Fibroblast of lung (primary cell): ENCODE results near the gene CCDC60. TPM values are rescaled to one million over a fixed set of nuclear protein-coding genes. Genes with fewer than 3 reads are reported as not detected.

Experiments
- DNase-seq, 2 donors: peaks; one replicate each; pipeline versions ENCODE4 v3.0.0 to v3.0.0-alpha.2; 2010; ENCODE audit warnings: low read depth in 2 of 2
- H2AFZ ChIP-seq: 2 replicates; pipeline ENCODE4 v1.5.1; 2012; ENCODE audit warnings: low read length, control low read depth, inconsistent platforms
- H3K27ac ChIP-seq: 2 replicates; pipeline ENCODE4 v1.5.1; 2011; ENCODE audit warnings: low read length, control low read depth; ENCODE audit not compliant: insufficient read depth
- H3K27me3 ChIP-seq: 2 replicates; pipeline ENCODE4 v1.5.1; 2011; ENCODE audit warnings: mild to moderate bottlenecking, low read length; ENCODE audit not compliant: control insufficient read depth, insufficient read depth
- H3K36me3 ChIP-seq: 2 replicates; pipeline ENCODE4 v1.5.1; 2011; ENCODE audit warnings: low read length; ENCODE audit not compliant: control insufficient read depth, insufficient read depth
- H3K4me1 ChIP-seq: 2 replicates; pipeline ENCODE4 v1.5.1; 2011; ENCODE audit warnings: low read length; ENCODE audit not compliant: control insufficient read depth, insufficient read depth; ENCODE audit errors: extremely low read depth
- H3K4me2 ChIP-seq: 2 replicates; pipeline ENCODE4 v1.5.1; 2011; ENCODE audit warnings: low read length, control low read depth; ENCODE audit not compliant: insufficient read depth; ENCODE audit errors: extremely low read depth
- H3K4me3 ChIP-seq, 4 experiments: fragments of 200-600 bp in 1 of 4; sonication (generic) in 1 of 4; replicated peaks in 1 of 4; 2 replicates each; pipeline ENCODE4 v1.5.1; 2011 to 2016; ENCODE audit warnings: low read length in 4 of 4, low read depth in 3 of 4, mild to moderate bottlenecking in 3 of 4, control low read depth in 2 of 4, inconsistent platforms in 1 of 4, mixed read lengths in 1 of 4; ENCODE audit not compliant: insufficient read depth in 1 of 4; ENCODE audit errors: control extremely low read depth in 1 of 4
- H3K79me2 ChIP-seq: 2 replicates; pipeline ENCODE4 v1.5.1; 2012; ENCODE audit warnings: mild to moderate bottlenecking, low read length, inconsistent platforms; ENCODE audit not compliant: control insufficient read depth, insufficient read depth
- H3K9ac ChIP-seq: 2 replicates; pipeline ENCODE4 v1.5.1; 2011; ENCODE audit warnings: mild to moderate bottlenecking, low read length, control low read depth; ENCODE audit not compliant: insufficient read depth
- H3K9me3 ChIP-seq: 2 replicates; pipeline ENCODE4 v1.5.1; 2012; ENCODE audit warnings: low read depth, low read length; ENCODE audit not compliant: control insufficient read depth, insufficient read depth
- H4K20me1 ChIP-seq: 2 replicates; pipeline ENCODE4 v1.5.1; 2011; ENCODE audit warnings: low read length; ENCODE audit not compliant: control insufficient read depth, insufficient read depth; ENCODE audit errors: extremely low read depth
- CTCF ChIP-seq, 2 donors: IDR thresholded peaks in 1 of 2; conservative IDR thresholded peaks in 1 of 2; 1 replicate in 1 of 2; 2 replicates in 1 of 2; pipeline ENCODE4 v1.5.1; 2011 to 2012; ENCODE audit warnings: low read length in 2 of 2, control low read depth in 1 of 2, inconsistent platforms in 1 of 2, low read depth in 1 of 2, mild to moderate bottlenecking in 1 of 2
- EZH2 ChIP-seq: IDR thresholded peaks from 2 replicates; pipeline ENCODE4 v1.5.1; 2012; ENCODE audit warnings: low read length, control low read depth, mild to moderate bottlenecking; ENCODE audit errors: missing control alignments
- polyA plus RNA-seq, 2 donors: library from polyadenylated mRNA; depleted of rRNA in 1 of 2; stranded (reverse) in 1 of 2; unstranded in 1 of 2; fragments of >200 nt; gene quantifications; 2 replicates each; pipeline ENCODE4 v1.2.1, GENCODE V29; 2011 to 2012; ENCODE audit warnings: missing spikeins in 1 of 2
- total RNA-seq: library from RNA; depleted of rRNA; stranded (reverse); fragments of >200 nt; gene quantifications from 2 replicates; pipeline ENCODE4 v1.2.1, GENCODE V29; 2014

The CCDC60 gene
- total and polyA plus RNA-seq, 2 donors (not counting 1 experiment from before 2014, with no cell fraction given): not detected

DNA sequence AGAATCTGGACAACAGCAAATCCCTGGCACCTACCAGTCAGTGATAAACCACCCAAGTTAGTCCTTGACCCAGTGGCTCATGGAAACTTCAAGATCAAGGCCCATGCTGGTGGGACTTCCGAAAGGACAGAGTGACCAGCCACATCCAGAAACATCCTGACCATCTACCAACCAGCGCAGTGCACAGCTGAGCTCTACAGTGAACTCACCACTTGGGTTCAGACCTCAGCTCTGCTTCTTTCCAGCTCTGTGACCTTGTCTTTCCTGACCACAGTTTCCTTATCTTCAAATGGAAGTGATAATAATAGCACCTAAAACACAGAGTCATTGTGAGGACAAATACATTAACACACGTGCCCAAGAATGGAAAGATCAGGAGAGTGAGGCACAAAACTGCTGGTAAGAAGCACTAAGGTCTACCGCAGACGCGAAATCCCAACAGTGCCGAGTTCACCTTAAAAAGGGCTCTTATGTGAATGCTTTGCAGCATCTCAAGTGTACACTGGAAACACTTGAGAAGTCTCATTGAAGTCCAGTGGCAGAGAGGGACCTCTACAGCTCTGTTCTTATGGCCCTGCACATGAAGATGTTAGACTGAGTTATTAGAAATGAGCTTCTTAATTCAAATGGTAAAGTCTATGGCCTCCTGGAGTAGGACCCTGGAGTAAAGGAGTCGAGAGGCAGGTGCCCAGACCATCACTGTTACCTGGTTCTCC is 128.8 kb downstream of the CCDC60 start:
- no peak overlapping the region for H3K27ac ChIP-seq
- no peaks in the 10 kb centered on the region for H3K9me3 ChIP-seq
- H4K20me1 ChIP-seq: no peaks in the 10 kb centered on the region
- H3K4me1 ChIP-seq: no peaks in the 10 kb centered on the region
- H3K4me2 ChIP-seq: no peak overlapping the region
- H3K36me3 ChIP-seq: no peaks in the 10 kb centered on the region
- H3K4me3 ChIP-seq: no peak overlapping the region
- H3K27me3 ChIP-seq: no peaks in the 10 kb centered on the region
- H3K9ac ChIP-seq: no peak overlapping the region
- no peak for TF ChIP-seq CTCF (conservative IDR thresholded peaks at IDR 0.05 in 1 of 2, IDR thresholded peaks at IDR 0.05 in 1 of 2; ENCODE audit: low read depth in 1 of 2, low read length in 2 of 2)
- TF ChIP-seq EZH2: no peak
- H3K79me2 ChIP-seq: no peaks in the 10 kb centered on the region
- DNase-seq: no peak
- H2AFZ ChIP-seq: no peak overlapping the region

DNA sequence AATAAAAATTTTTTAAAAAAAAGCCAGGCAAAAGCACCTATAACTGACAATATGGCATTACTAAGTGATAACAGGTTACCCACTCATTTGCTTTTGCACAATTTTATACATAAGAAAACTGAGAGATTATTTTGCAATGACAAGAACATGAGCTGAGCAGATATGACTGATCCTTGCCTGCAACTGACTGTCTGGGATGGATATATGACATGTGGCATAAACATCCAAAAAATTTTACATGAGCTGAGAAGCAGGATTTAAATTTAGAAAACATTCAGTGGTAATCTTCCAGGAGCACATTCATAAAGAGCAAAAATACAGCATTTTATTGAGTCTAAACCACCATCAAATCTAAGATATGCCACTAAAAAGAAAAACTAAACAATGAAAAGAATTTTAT is 133.8 kb downstream of the CCDC60 start:
- H3K4me1 ChIP-seq: no peaks in the 10 kb centered on the region
- H3K9ac ChIP-seq: no peak overlapping the region
- H3K4me3 ChIP-seq: no peak overlapping the region
- TF ChIP-seq EZH2: no peak
- no peak for TF ChIP-seq CTCF (conservative IDR thresholded peaks at IDR 0.05 in 1 of 2, IDR thresholded peaks at IDR 0.05 in 1 of 2; ENCODE audit: low read depth in 1 of 2, low read length in 2 of 2)
- no peak for DNase-seq
- no peaks in the 10 kb centered on the region for H3K27me3 ChIP-seq
- no peak overlapping the region for H2AFZ ChIP-seq
- H3K79me2 ChIP-seq: no peaks in the 10 kb centered on the region
- H4K20me1 ChIP-seq: no peaks in the 10 kb centered on the region
- H3K4me2 ChIP-seq: no peak overlapping the region
- H3K36me3 ChIP-seq: no peaks in the 10 kb centered on the region
- H3K9me3 ChIP-seq: no peaks in the 10 kb centered on the region
- H3K27ac ChIP-seq: no peak overlapping the region

DNA sequence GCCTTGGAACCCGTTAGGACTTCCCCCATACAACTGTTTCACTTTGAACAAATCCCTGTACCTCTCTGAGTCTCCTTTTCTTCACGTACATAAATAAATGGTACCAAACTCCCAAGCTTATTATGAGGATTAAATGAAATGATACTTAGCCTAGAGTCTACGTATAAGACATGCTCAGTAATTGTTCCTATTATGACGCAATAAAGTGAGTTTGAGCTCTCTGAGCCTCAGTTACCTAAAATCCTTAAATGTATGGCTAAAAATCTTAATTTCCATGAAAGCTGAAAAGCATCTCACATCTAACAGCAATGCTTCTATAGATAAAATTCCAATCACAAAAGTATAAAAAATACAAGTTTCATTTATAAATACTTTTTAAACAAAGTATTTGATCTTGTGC is 141.1 kb downstream of the CCDC60 start:
- no peaks in the 10 kb centered on the region for H3K27me3 ChIP-seq
- no peak overlapping the region for H3K4me3 ChIP-seq
- no peak for DNase-seq
- H3K79me2 ChIP-seq: no peaks in the 10 kb centered on the region
- no peaks in the 10 kb centered on the region for H4K20me1 ChIP-seq
- H3K4me2 ChIP-seq: no peak overlapping the region
- no peak overlapping the region for H3K27ac ChIP-seq
- no peaks in the 10 kb centered on the region for H3K36me3 ChIP-seq
- H3K9me3 ChIP-seq: no peaks in the 10 kb centered on the region
- H3K4me1 ChIP-seq: no peaks in the 10 kb centered on the region
- H3K9ac ChIP-seq: no peak overlapping the region
- H2AFZ ChIP-seq: no peak overlapping the region
- TF ChIP-seq CTCF (conservative IDR thresholded peaks at IDR 0.05 in 1 of 2, IDR thresholded peaks at IDR 0.05 in 1 of 2; ENCODE audit: low read depth in 1 of 2, low read length in 2 of 2): no peak
- no peak for TF ChIP-seq EZH2
